Activated CD8-positive, alpha-beta memory T cell treated with anti-CD3 and anti-CD28 coated beads, Interleukin-2, amount 50 U/mL, for 24 hours (primary cell): ENCODE results near the gene OXA1L.
"Not testable (repeated sequence)": the region's sequence is repeated elsewhere in the genome, so short reads cannot be mapped to it uniquely, and the experiment has no call there.

Experiments
- DNase-seq: peaks from one replicate; pipeline ENCODE4 v3.0.0-alpha.2; 2020; ENCODE audit errors: extremely low read depth

The OXA1L gene

GRCh38 chr14:22766457-22767322 is at the start of gene OXA1L:
Gene OXA1L (plus strand): TSS chr14:22766688. CDS start chr14:22766702, 14 bp downstream.
- DNase-seq: peak; percentile 96

GRCh38 chr14:22718091-22718490 is 48.4 kb upstream of the OXA1L start:
- no peak for DNase-seq

- no peak for DNase-seq
Measured at GRCh38 chr14:22721213-22721612, 45.3 kb upstream of the OXA1L start.

DNA sequence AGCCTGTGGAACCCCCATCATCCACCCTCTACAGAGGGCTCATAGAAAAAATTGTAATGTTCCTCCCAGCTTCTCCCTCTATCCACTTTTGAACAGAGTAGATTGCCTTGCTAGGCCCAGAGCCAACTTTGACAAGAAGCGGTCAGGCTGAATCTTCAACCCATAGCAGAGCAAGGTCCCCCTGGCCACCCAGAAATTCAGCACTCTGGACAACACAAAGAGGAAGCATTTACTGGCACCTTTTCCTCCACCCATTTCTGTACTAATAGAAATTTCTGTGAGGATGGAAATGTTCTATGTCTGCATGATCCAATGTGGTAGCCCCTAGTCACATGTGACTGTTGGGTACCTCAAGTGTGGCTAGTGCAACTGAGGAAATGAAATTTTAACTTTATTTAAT is 42.7 kb upstream of the OXA1L start:
- DNase-seq: no peak

DNA sequence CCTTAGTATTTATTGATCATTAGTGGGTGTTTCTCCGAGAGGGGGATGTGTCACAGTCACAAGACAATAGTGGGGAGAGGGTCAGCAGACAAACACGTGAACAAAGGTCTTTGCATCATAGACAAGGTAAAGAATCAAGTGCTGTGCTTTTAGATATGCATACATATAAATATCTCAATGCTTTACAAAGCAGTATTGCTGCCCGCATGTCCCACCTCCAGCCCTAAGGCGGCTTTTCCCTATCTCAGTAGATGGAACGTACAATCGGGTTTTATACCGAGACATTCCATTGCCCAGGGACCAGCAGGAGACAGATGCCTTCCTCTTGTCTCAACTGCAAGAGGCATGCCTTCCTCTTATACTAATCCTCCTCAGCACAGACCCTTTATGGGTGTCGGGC is 41.6 kb upstream of the OXA1L start:
- not testable (repeated sequence) for DNase-seq

GRCh38 chr14:22725374-22725773 is 41.1 kb upstream of the OXA1L start:
- not testable (repeated sequence) for DNase-seq

DNA sequence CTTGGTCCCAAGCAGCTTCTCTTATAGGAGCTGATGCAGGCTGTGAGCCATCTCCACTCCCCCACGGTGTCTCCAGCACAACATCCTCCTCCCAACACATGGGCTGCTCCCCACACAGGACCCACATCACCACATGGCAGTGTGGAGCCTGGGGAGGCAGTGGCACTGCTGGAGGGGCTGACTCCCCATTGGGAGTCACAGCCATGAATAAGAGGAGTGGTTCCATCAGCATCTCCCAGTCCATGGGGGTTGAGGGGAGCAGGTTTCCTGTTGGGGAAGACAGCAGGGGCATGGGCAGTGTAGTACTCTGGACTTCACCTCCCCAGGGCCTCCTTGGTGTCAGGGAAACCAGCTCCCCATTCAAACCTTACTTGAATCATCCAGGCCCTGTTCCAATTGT is 40.5 kb upstream of the OXA1L start:
- DNase-seq: no peak

DNA sequence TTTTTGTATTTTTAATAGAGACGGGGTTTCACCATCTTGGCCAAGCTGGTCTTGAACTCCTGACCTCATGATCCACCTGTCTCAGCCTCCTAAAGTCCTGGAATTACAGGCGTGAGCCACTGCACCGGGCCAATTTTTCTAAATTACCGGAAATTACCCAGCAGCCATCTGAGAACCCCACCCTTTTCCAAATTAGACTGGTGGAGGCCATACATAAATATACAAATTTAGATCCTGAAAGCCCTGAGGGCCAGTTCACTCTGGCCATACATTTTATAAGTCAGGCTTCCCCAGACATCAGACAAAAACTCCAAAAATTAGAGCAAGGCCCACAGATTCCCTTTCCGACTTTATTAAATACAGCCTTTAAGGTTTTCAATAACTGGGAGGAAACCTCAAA is 34.4 kb upstream of the OXA1L start:
- not testable (repeated sequence) for DNase-seq

- DNase-seq: no peak
Measured at GRCh38 chr14:22733829-22734228, 32.7 kb upstream of the OXA1L start.

DNA sequence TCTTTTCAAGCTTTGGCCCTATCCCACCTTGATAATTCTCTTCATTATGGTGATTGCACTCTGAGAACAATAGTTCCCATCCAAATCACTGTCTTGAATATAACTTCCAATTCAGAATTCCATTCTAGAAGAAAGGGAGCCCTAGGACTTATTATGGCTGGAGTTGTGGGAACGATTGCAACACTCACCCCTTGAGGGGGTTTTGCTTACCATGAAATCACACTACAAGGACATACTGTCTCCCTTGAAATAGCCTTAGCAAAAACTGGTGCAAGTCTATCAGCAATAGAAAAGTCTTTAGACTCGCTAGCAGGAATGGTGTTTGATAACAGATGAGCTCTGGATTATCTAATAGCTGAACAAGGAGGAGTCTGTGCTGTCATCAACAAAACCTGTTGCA is 31.4 kb upstream of the OXA1L start:
- DNase-seq: no peak

DNA sequence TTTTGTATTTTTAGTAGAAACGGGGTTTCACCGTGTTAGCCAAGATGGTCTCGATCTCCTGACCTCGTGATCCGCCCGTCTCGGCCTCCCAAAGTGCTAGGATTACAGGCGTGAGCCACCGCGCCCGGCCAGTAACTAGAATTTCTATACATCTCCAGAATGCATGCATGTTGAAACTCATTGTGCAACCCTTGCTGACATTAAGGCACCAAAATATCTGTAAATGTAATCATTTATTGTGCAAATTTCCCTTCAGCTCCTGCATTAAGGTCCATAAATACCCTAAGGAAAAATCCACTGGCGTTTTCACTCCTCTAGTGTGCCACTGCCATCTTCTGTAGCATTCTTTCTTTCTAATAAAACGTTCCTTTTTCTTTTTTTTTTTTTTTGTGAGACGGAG is 30.1 kb upstream of the OXA1L start:
- DNase-seq: not testable (repeated sequence)

DNA sequence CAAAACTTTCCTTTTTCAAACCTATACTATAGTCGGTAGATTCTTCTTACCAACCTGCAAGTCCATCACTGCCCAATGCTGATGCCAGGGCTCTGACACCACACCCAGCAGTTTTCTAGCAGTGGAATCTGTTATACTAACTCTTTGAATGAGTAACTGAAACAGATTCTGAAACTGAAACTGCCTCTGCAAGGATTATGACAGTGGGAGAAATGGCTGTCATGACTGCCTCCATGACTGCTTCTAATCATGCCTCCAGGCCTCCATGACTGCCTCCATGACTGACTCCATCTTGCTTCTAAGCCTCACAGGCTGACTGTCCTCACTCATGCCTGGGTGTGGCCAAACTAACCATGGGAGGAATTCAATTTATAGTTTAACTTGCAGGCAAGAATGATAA is 29.4 kb upstream of the OXA1L start:
- DNase-seq: no peak

DNA sequence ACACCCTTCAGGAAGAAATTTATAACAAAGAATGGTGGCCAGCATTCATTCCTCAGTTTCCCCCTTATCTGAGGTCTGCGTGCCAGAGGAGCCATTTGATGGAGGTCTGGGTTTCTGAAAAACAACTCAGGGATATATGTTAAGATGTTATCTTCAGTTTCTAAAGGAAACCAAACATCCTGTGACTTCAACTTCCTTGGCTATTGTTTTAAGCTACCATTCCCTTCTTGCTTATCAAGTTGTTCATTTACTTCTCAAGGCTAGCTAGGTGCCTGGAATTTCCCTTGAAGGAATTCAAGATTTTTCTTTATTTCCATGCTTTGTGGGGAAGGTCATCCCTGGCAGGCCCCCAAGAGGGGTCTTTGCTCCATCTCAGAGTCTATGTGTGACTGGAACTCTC is 27.1 kb upstream of the OXA1L start:
- DNase-seq: no peak

- no peak for DNase-seq
Measured at GRCh38 chr14:22740020-22740419, 26.5 kb upstream of the OXA1L start.

DNA sequence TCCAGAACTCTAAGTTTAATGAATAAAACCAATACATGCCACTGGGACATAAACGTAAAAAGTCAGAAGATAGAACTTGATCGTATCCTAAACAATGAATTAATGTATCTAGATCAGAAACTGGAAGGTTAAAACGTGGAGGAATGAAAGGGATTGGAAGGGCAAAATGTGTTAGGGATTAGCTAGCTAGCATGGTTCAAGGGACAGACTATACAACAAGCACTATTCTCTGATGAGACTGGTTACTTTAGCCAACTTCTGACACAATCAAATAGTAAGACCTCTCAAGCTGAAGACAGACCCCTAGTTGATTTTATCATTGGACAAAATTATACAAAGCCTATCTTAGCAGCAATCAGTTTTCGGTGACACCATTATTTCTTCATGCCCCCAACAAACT is 18.7 kb upstream of the OXA1L start:
- no peak for DNase-seq

DNA sequence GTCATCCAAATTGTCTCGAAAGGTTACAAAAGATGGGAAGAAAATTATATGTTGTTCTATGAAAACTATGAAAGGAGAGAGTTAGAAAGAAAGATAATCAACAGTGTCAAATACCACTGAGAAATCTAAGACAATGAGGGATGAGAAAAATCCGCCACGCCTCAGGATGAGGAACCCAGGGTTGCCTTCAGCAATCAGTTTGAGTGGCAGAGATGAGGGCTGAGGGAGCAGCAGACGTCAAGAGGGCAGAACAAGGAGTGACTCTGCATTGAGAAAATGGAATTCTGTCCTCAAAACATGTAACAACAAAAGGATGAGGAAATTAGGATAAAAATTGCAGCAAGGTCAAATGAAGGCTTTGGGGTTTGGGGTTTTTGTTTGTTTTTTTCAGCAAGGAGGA is 18.3 kb upstream of the OXA1L start:
- DNase-seq: no peak

DNA sequence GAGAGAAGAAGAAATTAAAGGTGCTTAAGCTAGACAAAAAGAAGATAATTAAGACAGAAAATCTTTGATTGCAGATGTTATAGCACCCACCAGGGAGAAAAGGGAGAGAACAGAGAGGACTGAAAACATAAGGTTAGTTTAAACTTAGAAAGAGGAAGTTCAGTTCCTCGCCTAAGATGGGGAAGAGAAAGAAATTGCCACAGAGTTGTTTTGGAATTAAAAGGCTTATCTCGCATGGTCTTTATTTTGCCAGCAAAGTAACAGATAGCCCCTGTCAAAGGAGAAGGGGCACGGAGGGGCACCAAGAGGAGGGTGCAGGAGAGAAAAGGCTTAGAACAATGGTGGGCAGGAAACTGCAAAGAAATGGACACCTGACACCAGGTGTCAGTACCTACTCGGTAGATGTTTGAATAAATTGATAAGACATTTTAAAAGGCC is 17.8 kb upstream of the OXA1L start:
- no peak for DNase-seq

DNA sequence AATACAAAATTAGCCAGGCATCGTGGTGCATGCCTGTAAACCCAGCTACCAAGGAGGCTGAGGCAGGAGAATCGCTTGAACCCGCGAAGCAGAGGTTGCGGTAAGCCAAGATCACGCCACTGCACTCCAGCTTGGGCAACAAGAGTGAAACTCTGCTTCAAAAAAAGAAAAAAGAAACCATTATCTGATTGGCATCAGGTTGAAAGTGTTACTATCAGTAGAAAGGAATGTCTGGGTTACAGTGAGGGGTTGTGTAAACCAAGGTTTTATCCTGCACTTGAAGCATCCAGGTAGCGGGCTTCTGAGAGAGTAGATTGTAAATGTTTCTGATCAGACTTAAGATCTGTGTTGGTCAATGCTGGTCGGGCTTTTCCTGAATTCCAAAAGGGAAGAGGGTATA is 14.1 kb upstream of the OXA1L start:
- DNase-seq: no peak

DNA sequence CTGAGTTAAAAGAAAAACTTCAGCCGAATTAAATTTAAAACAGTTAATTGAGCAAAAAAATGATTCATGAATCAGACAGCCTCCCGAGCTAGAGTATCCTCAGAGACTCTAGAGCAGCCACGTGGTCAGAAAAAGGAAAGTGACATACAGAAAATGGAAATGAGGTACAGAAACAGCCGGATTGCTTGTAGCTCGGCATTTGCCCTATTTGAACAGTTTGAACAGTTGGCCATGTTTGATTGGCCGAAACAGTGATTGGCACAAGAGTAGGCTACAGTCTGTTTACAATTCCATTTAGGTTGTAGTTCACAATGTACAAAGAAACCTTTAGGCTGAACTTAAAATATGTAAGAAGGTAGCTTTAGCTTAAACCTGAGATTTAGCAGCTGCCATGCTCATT is 12.9 kb upstream of the OXA1L start:
- no peak for DNase-seq

- not testable (repeated sequence) for DNase-seq
Measured at GRCh38 chr14:22757972-22758650, 8.4 kb upstream of the OXA1L start.

GRCh38 chr14:22761734-22762133 is 4.8 kb upstream of the OXA1L start:
- DNase-seq: no peak

DNA sequence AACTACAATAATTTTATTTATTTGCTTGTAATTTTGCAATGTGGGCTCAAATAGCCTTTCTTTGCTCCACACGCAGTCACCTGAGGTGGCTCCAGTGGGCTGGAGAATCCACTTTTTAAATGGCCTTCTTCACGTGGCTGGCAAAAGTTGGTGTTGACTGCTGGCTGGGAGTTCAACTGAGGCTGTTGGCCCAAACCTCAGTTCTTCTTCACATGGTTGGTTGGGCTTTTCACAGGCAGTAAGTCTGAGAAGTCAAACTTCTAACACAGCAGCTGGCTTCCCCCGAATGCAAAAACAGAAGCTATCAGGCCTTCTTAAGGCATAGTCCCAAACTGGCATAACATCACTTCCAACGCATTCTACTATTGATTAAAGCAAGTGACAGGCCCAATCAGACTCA is 2.1 kb upstream of the OXA1L start:
- DNase-seq: no peak

DNA sequence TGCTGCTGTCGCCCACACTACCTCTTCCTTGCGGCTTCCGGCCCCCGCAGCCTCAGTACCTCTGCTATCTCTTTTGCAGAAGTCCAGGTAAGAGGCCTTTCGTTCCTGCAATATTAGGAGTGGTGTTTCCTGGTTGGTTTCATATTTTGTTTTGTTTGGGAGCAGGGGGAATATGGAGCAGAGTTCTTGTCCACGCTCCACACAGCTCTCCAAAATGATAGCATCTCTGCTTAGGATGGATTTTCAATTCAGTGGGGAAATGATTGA is 768 bp downstream of the OXA1L start:
- no peak for DNase-seq

- no peak for DNase-seq
Measured at GRCh38 chr14:22768947-22769346, 2.5 kb downstream of the OXA1L start.
